HG03175 (cell line): ENCODE data around the gene LRP1-AS.

Source experiments
- ATAC-seq: cut with Tn5 transposase; IDR thresholded peaks from one replicate; pipeline ENCODE4 v1.9.1; 2021; ENCODE audit warnings: mild to moderate bottlenecking, moderate library complexity; ENCODE audit not compliant: unreplicated experiment

LRP1-AS gene

DNA sequence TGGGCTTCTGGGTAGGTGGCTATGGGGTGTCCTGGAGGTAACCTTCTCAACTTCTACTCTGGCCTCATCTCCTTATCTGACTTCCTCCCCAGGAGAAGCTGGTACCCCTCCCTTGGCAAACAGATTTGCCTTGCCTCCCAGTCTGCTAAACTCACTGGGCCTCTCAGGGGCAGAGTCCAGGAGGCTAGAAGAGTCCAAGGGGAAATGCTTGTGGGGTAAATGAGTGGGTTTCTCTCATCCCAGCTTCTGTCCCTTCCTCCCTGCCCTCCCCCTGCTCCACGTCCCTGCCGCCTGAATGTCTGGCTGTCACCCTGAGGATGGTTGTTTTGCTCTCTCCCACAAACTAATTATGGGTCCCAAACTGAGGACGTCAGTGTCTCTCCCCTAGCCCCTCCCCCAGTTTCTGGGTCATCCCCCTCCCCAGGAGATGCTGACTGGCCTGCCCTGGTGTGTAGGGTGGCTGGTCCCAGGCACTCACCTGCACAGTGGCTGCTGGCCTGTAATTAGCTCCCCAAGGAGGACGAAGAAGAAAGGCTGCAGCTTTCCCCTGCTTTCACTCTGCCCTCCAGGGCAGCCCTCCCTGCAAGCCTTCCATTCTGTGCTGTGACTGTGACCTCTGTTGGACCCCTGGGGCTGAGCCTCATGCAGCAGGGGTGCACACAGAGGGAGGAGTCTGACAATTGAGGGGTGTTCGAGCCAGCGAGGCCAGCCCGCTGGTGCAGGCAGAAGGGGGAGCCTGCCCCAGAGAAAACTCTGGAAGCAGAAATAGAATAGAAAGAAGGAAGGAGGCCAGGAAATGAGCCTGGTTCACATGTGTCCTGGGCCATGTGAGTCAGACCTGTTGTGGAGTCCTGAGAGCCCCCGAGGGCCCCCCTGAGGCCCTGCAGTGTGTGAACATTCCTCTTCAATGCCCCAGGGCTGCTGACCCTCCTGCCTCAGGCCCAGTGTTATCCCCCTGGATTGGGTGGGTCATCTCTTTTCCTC is at the start of gene LRP1-AS:
LRP1-AS (minus strand) TSS at position 659 of the 984 bp plus-strand sequence.
- ATAC-seq = no peak

DNA sequence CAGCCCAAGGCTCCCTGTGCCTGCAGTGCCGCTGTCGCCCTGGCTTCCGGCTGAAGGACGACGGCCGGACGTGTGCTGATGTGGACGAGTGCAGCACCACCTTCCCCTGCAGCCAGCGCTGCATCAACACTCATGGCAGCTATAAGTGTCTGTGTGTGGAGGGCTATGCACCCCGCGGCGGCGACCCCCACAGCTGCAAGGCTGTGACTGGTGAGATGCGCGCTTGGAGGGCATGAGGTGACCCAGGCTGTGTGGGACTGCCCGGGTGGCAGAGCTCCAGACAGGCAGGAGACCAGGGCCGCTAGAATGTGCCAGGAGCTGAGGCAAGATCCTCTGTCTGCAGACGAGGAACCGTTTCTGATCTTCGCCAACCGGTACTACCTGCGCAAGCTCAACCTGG is 49.5 kb upstream of the LRP1-AS start:
- no peak for ATAC-seq

DNA sequence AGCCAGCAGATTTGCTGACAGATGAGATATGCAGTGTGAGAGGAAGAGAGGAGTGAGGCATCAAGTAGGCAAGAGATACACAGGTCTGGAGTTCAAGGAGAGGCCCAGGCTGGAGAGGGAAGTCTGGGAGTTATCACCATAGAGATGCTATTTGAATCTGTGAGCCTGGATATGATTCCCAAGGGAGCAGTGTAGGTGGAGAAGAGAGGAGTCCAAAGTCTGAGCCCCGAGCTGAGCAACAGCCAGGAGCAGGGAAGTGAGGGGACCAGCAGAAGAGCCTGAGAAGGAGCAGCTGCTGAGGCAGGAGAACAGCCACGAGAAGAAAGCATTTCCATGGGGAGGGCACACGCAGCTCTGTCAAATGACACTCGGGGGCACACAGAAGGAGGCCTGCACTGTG is 49.0 kb upstream of the LRP1-AS start:
- ATAC-seq = no peak

DNA sequence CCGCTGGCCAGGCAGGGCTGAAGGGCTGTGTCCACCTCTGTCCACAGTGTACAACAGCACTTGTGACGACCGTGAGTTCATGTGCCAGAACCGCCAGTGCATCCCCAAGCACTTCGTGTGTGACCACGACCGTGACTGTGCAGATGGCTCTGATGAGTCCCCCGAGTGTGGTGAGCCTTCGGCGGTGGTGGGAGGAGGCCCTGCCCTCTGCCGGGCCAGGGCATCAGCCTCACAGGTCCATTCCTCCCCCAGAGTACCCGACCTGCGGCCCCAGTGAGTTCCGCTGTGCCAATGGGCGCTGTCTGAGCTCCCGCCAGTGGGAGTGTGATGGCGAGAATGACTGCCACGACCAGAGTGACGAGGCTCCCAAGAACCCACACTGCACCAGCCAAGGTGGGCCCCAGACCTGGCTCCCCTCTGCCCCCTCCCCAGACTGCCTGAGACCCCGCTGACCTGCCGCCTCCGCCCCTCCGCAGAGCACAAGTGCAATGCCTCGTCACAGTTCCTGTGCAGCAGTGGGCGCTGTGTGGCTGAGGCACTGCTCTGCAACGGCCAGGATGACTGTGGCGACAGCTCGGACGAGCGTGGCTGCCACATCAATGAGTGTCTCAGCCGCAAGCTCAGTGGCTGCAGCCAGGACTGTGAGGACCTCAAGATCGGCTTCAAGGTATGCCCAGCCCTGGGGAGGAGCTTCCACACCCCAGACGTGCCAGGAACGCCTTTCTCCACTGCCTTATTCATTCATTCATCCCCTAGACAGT is 48.4 kb upstream of the LRP1-AS start:
- no peak for ATAC-seq

DNA sequence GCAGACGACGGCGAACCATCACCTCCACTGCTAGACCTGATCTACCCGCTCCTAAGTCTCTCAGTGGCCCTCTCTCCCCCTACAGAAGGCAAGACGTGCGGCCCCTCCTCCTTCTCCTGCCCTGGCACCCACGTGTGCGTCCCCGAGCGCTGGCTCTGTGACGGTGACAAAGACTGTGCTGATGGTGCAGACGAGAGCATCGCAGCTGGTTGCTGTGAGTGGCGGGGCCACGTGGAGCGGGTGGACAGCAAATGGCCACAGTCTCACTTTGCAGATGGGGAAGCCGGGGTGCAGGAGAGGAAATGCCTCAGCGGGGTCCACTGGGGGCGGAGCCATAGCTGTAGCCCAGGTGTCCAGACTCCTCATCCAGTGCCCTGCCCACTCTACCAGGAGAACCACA is 47.8 kb upstream of the LRP1-AS start:
- no peak for ATAC-seq

DNA sequence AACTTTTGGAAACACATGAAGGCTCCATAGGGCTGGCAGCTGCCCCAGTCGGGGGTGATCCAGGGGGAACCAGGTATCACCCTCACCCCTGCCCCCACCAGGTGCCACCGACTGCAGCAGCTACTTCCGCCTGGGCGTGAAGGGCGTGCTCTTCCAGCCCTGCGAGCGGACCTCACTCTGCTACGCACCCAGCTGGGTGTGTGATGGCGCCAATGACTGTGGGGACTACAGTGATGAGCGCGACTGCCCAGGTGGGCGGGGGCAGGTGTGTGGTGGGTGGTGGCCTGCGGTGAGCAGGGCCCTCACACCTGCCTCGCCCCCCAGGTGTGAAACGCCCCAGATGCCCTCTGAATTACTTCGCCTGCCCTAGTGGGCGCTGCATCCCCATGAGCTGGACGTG is 46.8 kb upstream of the LRP1-AS start:
- ATAC-seq = no peak

DNA sequence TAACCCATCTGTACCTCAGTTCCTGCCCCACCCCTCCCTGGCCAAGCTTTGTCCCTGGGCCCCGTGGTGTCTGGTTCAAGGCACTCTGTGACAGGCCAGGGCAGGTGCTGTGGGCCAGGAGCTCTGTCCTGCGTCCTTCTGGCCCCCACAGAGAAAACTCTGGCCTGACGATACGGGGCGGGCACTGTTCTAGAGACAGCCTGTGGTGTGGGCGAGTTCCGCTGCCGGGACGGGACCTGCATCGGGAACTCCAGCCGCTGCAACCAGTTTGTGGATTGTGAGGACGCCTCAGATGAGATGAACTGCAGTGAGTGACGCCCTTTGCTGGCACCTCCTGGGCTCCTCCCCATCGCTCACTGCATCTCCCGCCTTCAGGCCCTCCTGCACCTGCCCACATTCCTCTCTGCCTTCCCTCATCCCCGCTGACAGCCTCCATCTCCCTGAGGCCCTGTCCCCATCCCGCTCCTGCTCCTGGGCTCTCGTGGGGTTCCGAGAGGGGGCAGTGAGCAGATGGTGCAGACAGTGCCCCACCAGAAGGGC is 46.4 kb upstream of the LRP1-AS start:
- ATAC-seq = no peak

DNA sequence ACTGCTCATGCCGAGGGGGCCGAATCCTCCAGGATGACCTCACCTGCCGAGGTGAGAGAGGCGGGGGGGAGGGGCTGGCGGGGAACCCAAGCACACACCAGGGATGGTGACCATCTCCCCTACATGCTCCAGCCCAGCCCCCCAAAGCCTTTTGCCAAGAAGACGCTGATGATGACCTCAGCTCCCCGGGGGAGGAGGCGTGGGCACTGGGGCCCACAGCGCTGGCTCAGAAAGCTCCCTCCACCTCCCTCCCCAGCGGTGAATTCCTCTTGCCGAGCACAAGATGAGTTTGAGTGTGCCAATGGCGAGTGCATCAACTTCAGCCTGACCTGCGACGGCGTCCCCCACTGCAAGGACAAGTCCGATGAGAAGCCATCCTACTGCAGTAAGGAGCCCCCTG is 45.5 kb upstream of the LRP1-AS start:
- no peak for ATAC-seq

DNA sequence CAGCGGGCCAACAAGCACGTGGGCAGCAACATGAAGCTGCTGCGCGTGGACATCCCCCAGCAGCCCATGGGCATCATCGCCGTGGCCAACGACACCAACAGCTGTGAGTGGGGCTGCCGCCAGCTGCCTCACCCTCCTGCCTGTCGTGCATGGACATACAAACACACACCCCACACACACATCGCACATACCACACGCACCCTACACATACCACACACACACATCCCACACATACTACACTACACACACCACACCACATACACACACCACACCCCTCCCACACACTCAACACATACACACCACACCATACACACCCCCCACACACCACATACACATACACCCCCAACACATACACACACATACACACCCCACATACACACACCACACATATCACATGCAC is 44.0 kb upstream of the LRP1-AS start:
- no peak for ATAC-seq

DNA sequence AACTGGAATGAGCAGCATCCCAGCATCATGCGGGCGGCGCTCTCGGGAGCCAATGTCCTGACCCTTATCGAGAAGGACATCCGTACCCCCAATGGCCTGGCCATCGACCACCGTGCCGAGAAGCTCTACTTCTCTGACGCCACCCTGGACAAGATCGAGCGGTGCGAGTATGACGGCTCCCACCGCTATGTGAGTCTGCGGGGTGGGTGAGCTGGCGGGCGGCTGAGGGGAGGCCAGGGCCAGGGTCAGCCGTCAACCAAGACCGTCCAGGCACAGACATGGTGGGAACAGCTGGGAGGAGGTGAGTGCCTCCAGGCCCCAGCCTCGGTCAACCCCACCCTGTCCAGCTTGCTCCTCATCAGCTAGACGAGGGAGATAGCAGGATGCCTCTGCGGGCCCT is 43.4 kb upstream of the LRP1-AS start:
- ATAC-seq = no peak

DNA sequence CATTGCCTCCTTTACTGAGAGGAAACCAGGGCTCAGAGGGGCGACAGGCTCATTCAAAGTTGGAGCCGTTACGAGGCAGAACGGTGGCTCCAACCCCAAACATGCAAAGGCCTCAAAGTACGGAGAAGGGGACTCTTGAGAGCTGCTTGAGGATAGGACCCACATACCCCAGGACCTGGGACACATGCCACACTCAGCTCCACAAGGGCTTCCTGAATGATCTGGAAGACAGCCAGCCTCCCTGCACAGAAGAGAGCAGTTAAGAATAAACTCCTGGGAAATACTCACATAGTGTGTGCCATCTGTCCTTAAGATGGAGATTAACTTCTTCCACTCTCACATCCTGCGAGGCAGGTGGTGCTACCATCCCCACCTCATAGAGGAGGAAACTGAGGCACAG is 42.6 kb upstream of the LRP1-AS start:
- ATAC-seq = no peak

DNA sequence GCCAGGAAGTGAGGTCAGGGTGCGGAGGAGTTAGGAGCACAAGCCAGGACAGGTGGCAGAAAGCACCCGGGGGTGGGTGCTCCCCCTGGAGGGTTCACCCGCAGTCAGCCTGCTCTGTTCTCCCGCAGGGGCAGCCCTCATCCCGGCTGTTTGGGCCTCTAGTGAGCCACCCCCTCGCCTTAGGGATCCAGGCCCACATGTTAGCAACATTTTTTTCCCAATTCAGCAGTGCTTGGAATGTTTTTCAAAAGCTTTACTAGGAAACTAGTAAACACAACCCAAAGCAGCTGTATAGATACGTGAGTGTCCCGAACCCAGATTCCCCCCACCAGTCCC is 40.6 kb upstream of the LRP1-AS start:
- ATAC-seq = no peak

DNA sequence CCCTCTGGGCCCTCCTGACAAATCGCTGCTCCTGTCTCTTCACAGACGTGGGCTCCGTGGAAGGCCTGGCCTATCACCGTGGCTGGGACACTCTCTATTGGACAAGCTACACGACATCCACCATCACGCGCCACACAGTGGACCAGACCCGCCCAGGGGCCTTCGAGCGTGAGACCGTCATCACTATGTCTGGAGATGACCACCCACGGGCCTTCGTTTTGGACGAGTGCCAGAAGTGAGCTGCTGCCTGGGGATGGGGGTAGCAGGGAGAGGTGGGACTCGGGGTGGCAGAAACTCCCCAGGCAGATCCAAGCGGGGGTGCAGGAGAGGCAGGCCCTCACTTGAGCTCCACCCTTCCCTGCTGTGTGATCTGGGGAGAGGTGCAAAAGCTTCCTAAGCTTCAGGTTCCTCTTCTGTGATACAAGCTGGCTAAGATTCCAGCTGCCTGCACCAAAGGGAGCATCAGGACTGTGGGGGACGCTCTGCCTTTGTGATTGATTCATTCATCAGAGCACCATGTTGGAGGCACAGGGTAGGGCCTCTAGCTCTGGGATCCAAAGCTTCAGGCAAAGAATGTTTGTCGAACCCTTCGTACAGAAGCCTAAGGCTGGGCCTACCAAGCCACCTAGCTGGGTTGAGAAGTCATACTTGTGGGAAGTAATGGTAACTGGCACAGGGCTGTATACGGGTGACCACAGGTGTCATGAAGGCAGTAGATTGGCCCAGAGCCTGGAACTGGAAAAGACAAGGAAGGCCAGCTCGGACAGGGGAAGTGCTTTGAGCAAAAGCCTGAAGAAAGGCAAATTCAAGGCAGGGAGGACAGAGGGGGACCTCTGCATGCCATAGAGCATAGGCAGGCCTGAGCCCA is 40.0 kb upstream of the LRP1-AS start:
- no peak for ATAC-seq

DNA sequence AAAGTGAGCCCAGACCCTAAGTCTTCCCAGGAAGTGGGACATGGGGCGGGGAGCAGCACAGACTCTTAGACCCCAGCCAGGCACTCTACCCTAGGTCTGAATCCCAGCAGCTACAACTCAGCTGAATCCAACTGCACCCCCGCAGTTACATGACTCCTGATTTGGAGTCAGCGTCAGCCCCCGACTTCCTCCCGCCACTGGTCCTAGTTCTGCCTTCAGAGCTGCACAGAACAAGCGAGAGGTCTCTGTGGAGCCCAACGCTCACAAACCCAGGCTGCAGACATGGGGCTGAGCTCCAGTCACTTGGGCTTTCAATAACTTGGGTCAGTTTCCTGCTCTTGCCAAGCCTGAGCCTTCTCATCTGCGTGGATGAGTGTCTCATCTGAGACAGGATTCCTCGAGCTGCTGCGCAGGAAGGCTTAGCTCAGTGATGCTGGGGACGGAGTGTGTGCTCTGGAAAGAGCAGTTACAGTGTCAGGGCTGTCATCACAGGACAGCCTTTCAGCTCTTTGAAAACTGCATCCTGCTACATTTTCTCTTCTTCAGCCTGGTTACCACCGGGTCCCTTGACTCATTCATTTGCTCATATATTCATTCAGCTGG is 38.6 kb upstream of the LRP1-AS start:
- ATAC-seq = no peak

DNA sequence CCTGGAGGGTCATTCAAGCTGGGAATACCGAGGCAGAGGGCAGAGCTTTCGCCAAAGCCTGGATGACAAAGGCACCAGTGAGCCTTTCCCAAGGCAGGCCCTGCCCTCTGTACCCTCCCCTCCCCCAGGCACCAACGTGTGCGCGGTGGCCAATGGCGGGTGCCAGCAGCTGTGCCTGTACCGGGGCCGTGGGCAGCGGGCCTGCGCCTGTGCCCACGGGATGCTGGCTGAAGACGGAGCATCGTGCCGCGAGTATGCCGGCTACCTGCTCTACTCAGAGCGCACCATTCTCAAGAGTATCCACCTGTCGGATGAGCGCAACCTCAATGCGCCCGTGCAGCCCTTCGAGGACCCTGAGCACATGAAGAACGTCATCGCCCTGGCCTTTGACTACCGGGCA is 38.0 kb upstream of the LRP1-AS start:
- ATAC-seq = no peak

DNA sequence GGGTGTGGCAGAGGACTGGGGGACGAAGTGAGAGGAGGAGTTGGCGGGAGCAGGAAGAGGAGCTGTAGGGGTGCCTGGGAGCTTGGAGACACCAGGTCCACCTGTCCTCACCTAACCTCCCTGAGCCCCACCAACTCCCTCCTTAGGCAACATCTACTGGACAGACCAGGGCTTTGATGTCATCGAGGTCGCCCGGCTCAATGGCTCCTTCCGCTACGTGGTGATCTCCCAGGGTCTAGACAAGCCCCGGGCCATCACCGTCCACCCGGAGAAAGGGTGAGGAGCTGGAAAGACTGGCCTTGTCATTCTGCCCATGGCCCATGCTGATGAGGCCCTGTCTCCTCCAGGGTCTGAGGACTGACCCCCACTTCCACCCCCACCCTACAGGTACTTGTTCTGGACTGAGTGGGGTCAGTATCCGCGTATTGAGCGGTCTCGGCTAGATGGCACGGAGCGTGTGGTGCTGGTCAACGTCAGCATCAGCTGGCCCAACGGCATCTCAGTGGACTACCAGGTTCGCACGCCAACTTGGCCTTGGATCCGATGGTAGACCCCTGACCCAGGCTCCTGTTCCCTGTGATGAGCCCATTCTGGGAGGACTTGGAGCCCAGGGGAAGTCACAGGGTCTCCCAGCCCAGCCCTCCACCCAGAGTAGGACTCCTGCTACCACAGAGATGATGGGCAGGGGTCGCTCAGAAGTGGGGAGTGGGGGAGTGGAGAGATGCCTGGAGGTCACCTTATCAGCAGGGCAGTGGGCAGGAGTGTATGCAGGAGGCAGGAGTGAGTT is 36.7 kb upstream of the LRP1-AS start:
- ATAC-seq = no peak

DNA sequence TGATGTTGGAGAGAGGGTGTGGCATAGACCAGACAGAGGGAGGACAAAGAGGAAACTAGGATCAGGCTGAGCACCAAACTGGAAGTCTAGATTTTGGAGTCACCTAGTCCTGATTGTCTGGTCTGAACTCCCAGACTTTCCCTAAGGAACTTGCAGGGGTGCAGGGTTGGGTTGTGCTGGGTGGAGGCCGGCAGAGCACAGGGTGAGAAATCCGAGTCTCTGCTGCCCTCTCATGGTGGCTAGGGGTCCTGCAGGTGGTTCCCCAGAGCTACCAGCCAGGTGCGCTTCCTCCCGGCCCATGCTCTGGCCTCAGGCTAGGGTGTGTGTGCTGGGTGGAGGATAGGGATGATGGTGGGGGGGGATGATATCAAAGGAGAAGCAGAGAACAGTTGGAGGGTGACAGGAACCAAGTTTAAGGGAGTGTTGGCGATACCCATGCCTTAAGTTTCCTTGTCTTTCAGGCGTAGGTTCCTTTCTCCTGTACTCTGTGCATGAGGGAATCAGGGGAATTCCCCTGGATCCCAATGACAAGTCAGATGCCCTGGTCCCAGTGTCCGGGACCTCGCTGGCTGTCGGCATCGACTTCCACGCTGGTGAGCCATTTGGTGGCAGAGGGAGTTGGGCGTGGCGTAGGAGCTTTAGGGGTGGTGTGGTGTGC is 35.6 kb upstream of the LRP1-AS start:
- peak; percentile 78 for ATAC-seq

DNA sequence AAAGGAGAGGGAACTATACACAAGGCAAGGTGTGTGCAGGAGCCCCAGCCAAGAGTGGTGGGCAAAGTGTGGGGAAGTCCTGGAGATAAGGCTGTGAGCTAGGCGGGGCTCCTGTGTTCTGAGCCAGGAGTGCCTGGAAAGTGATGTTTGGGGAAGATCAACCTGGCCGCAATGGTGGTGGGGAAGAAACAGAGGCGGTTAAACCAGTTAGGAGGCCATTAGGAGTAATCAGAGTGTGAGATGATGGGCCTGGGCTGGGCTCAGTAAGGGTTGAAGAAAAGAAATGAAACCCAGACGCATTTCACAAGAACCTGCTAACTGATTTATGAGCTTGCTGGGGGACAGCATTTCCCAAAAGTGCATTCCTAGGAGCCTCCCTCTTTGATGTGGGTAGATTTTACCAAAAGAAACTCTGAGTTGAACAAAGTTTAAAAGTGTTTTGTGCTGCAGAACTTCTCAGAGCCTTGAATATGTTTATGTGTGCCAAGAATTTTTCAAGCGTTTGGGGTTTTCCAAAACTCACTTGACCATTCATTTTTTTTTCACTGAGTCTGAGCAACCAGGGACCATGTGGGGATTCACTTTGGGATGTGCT is 34.2 kb upstream of the LRP1-AS start:
- no peak for ATAC-seq

DNA sequence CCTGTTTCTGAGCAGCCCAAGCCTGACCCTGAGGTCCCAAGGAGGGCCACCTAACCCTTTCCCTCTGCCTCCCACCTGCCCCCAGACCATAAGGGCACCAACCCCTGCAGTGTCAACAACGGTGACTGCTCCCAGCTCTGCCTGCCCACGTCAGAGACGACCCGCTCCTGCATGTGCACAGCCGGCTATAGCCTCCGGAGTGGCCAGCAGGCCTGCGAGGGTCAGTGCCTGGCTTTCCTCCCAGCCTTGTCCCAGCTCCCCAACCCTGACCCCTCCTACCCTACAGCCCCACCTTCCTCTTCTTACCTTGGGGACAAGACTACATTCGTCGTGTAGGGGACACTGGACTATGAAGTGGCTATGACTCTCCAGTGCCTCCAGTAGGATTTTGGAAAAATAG is 33.7 kb upstream of the LRP1-AS start:
- no peak for ATAC-seq
